Stimulated activated naive CD4-positive, alpha-beta T cell (primary cell): ENCODE measurements around the gene HDC.

ENCODE experiments used
- DNase-seq, 6 experiments: peaks; one replicate each; lab custom pipeline; 2025; lab: John Stamatoyannopoulos, UW

The HDC gene

DNA sequence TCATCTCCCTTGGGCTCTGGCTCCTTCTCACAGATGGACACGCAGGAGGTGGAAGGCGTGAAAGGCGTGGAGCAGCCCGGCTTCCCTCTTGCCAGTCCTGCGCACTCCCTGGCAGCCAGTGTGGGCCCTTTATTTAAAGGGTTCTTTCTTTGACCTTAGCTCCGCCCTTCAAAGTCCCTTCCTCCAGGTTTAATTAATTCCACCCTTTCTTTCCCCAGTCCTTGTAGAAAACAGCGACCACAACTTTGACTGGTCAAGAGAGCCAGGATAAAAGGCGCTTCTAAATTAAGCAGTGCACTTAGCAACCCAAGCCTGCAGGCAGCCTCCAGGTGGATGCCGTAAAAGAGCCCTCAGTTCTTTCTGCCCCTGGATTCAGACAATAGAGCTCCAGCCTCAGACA, at the start of gene HDC:
TSS of gene HDC (minus strand) at position 107 of the 400 bp plus-strand sequence. CDS start at position 4, 103 bp downstream.
- DNase-seq: no peak

- no peak for DNase-seq
Measured at GRCh38 chr15:50312636-50313035, 47.1 kb upstream of the HDC start.

- no peak for DNase-seq
Measured at GRCh38 chr15:50307799-50308198, 42.3 kb upstream of the HDC start.

DNA sequence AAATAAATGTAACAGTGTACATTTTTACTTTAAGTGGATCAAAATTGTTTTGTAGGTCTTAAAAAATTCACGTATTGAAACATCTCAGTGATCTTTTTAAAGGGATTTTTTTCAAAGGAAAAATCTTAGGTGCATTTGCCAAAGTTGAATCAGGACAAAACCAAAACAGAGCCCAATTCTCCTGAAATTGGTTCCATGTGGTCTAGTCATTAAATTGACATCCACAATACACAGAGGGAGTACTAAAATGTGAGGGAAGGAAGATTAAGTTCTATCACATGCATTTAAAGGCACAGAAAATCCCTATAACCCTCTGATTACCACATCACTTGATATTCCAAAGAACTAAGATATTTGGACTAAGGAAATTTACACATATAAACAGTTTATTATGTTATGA, 39.3 kb upstream of the HDC start:
- no peak for DNase-seq

- no peak for DNase-seq
Measured at GRCh38 chr15:50302581-50302980, 37.1 kb upstream of the HDC start.

- DNase-seq: no peak
Measured at GRCh38 chr15:50298340-50298739, 32.8 kb upstream of the HDC start.

- DNase-seq: no peak
Measured at GRCh38 chr15:50295966-50296365, 30.4 kb upstream of the HDC start.

GRCh38 chr15:50289749-50290148, 24.2 kb upstream of the HDC start:
- DNase-seq: no peak

DNA sequence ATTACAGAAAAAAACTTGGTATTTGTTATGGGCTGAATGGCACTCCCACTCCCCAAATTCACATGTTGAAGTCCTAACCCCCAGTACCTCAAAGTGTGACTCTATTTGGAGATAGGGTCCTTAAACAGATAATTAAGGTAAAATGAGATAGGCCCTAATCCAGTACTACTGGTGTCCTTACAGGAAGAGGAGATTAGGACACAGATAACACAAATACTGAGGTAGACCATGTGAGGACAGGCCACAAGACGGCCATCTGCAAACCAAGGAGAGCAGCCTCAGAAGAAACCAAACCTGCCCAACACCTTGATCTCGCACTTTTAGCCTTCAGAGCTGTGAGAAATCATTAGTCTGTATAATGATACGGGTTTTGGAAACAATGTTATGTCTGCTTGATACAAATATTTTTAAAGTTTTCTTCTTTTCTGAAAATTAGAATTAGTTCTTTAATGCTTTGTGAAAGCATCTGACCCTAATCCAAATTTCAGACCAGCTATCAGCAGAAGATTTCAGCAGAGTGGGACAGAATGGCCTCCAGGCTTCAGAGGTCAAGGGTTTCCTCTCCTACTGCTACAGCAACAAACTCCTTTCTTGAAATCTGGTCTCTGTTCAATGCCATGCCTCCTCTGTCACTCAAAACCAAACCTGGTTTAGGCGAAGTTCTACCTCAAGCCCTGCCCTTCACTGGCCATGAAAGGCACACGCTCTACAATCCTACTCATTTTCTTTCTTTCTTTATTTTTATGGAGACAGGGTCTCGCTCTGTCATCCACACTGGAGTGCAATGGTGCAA, 22.0 kb upstream of the HDC start:
- no peak for DNase-seq

DNA sequence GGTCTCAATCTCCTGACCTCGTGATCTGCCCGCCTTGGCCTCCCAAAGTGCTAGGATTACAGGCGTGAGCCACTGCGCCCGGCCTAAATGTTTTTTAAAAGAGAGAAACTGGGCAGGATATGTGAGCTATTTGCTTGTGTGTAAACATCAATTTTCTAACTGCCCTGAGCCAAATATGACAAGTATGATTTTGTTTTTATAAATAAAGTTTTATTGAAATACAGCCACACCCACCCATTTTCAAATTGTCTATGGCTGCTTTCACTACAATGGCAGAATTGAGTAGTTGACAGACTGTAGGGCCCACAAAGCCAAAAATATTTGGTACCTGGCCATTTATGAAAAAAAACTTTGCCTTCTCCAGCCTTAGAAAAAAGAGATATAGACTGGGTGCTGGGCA, 15.9 kb upstream of the HDC start:
- no peak for DNase-seq

GRCh38 chr15:50280271-50280670, 14.7 kb upstream of the HDC start:
- no peak for DNase-seq

DNA sequence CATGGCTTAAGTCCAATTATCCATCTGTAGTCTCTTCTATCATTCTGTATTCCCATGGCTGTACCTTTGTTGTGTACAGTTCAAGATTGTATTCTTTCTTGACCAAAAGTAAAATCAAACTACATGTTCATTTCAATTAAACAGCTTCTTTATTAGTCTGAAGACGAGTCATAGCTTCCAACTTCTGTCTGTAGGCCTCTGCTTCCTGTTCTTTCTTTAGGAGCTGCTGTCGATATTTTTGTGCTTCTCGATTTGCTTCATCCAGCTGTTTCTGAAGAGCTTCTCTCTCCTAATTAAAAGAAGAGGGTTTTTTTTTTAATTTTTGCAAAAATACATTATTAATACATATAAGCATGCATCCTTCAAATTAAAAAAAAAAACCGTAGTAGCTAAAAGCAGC, 13.0 kb upstream of the HDC start:
- DNase-seq: no peak

- DNase-seq: no peak
Measured at GRCh38 chr15:50277370-50277769, 11.8 kb upstream of the HDC start.

GRCh38 chr15:50275908-50276307, 10.4 kb upstream of the HDC start:
- DNase-seq: no peak

DNA sequence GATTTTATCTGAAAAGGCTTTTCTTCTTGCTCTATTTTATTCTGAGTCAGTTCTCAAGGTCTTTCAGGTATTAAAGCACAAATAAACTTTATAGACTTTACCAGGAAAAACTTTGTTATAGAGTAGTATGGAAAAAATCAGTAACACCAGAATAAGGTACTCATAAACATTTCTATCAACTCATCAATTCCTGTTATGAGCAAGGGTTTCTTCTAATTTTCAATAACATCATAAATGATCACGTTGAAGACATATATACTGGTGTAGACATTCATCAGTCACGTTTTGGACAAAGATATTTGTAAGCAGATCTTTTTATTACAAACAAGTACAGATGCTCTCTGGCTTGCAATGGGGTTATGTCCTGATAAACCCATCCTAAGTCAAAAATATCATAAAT, 9.6 kb upstream of the HDC start:
- no peak for DNase-seq

GRCh38 chr15:50267577-50267976, 2.1 kb upstream of the HDC start:
- DNase-seq: no peak

GRCh38 chr15:50262533-50262932, 3.0 kb downstream of the HDC start:
- no peak for DNase-seq

- no peak for DNase-seq
Measured at GRCh38 chr15:50261981-50262380, 3.5 kb downstream of the HDC start.

GRCh38 chr15:50260969-50261496, 4.5 kb downstream of the HDC start:
- no peak for DNase-seq

DNA sequence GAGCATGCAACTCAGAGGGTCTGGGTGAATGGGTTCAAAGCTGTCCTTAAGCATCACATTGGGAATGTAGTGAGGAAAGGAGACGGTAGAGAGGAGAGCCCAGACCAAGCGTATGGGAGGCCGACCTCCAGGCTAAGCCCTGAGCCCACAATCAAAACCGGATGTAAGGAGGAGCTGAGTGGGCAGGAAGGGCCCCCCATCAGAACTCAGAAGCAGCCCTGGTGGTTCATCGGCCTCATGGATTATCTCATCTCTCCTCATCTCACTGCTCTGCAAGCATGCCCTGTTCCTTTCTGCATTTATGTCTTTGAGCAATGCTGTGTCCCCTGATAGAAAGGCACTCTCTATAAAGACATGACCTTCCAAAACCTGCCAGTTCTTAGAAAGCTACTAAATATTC, 6.2 kb downstream of the HDC start:
- DNase-seq: no peak

DNA sequence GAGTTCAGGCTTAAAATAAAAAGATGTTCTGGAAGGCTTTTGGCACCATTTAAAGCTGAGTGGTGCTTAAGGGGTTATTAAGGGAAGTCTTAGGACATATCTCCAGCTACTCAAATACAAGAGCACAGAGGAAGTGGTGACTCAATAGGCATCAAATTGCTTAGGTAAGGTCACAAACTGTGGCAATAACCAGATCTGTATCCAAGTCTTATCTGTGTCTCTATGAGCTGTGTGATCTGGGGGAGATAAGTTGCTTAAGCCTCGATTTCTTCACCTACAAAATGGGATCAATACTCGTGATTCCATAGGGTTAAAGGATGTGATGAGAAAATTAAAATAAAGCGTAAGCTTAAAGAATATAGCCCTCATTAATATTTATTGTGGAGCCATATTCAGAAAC, 7.6 kb downstream of the HDC start:
- DNase-seq: no peak

DNA sequence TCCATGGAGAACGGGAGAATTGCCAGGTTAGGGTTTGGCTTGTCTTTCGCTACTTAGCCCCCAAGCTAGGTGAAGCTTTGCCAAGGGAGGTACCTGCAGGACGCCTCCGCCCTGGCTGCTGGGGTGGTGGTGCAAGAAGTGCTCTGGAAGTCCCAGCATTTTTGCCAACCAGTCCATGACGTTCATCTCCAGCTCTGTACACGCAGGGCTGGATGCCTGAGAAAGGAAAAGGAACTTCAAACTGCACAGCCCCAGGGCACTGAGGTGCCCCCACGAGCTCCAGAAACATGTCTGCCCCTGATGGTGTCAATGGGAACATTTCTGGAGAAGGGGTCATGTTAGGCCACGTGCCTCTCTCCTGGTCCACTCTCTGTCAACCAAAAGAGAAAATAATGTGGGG, 8.2 kb downstream of the HDC start:
- no peak for DNase-seq

DNA sequence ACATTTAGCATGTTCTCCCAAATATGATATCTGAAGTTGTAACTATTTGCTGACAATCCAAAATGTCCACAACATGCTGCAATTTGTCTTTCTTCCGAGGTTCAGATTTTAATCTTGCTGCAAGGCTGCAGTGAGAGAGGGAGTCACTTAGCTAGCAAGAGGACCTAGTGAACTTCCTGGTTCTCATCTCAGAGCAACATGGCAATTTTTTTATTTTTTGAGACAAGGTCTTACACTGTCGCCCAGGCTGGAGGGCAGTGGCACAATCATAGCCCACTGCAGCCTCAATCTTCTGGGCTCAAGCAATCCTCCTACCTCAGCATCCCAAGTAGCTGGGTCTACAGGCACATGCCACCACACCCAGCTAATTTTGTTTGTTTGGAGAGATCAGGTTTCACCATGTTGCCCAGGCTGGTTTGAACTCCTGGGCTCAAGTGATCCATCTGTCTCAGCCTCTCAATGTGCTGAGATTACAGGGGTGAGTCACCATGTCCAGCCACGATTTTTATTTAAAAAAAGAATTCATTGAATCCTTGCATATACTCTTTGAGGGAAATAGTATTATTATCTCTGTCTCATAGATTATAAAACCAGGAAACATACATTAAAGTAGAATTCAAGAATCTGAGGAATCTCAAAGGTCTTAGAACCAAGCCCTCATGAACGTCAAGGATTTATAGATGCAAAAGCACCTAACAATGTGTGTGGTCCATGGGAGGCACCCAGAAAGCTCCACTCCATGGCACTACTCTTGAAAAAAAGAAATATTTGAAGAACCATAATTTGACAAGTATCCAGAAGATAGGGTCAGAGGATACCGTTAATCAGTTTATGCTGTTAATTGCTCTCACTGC, 9.1 kb downstream of the HDC start:
- no peak for DNase-seq
